Calu3 (cell line): Measurements from ENCODE around the gene TECPR2. TPM values are rescaled to one million over a fixed set of nuclear protein-coding genes. Genes with fewer than 3 reads are reported as not detected.
"Not testable (repeated sequence)": the region's sequence is repeated elsewhere in the genome, so short reads cannot be mapped to it uniquely, and the experiment has no call there.

ENCODE experiments used
- BruUV-seq: library from RNA; stranded (reverse); fragments of 400-500 nt; replicated peaks from 2 replicates; lab custom pipeline; 2021; lab: Mats Ljungman, UMichigan
- CTCF ChIA-PET: fragments of 300-600 bp; sonication (Branson Sonifier 250); formaldehyde crosslinking; loops from one replicate; lab custom pipeline; 2022; ENCODE audit warnings: antibody characterized with exemption; lab: Charles Lee
- DNase-seq: peaks from one replicate; pipeline ENCODE4 v3.0.0; 2022
- H3K27ac Mint-ChIP-seq: one replicate; pipeline ENCODE4 v1.8.0; 2022; ENCODE audit warnings: mixed read lengths; ENCODE audit not compliant: unreplicated experiment
- H3K27me3 Mint-ChIP-seq: one replicate; pipeline ENCODE4 v1.8.0; 2022; ENCODE audit warnings: mixed read lengths; ENCODE audit not compliant: unreplicated experiment
- H3K36me3 Mint-ChIP-seq: one replicate; pipeline ENCODE4 v1.8.0; 2022; ENCODE audit warnings: mild to moderate bottlenecking, moderate library complexity, mixed read lengths; ENCODE audit not compliant: insufficient read depth, unreplicated experiment
- H3K4me1 Mint-ChIP-seq: one replicate; pipeline ENCODE4 v1.8.0; 2022; ENCODE audit warnings: mild to moderate bottlenecking, low read depth, mixed read lengths; ENCODE audit not compliant: unreplicated experiment
- H3K4me3 Mint-ChIP-seq: one replicate; pipeline ENCODE4 v1.8.0; 2022; ENCODE audit warnings: mild to moderate bottlenecking, low read depth, moderate library complexity, mixed read lengths; ENCODE audit not compliant: unreplicated experiment
- H3K9me3 Mint-ChIP-seq: one replicate; pipeline ENCODE4 v1.8.0; 2022; ENCODE audit warnings: low read depth, mixed read lengths; ENCODE audit not compliant: unreplicated experiment
- intact Hi-C: fragments of 100-400 bp; cut with micrococcal nuclease; formaldehyde crosslinking; loops from one replicate; pipeline ENCODE4 v1.10.0; 2022; ENCODE audit not compliant: unreplicated experiment
- total RNA-seq: library from RNA; stranded (reverse); gene quantifications from 2 replicates; pipeline ENCODE4 v1.2.3, GENCODE V29; 2022
- TF ChIP-seq, protein P1 (sequence below): fragments of 200-600 bp; IDR thresholded peaks from one replicate; pipeline ENCODE4 v1.8.0; 2022; ENCODE audit warnings: antibody characterized with exemption; ENCODE audit not compliant: unreplicated experiment

The TECPR2 gene
- total RNA-seq, 1 experiment from 2014 or later = 21.7 TPM

DNA sequence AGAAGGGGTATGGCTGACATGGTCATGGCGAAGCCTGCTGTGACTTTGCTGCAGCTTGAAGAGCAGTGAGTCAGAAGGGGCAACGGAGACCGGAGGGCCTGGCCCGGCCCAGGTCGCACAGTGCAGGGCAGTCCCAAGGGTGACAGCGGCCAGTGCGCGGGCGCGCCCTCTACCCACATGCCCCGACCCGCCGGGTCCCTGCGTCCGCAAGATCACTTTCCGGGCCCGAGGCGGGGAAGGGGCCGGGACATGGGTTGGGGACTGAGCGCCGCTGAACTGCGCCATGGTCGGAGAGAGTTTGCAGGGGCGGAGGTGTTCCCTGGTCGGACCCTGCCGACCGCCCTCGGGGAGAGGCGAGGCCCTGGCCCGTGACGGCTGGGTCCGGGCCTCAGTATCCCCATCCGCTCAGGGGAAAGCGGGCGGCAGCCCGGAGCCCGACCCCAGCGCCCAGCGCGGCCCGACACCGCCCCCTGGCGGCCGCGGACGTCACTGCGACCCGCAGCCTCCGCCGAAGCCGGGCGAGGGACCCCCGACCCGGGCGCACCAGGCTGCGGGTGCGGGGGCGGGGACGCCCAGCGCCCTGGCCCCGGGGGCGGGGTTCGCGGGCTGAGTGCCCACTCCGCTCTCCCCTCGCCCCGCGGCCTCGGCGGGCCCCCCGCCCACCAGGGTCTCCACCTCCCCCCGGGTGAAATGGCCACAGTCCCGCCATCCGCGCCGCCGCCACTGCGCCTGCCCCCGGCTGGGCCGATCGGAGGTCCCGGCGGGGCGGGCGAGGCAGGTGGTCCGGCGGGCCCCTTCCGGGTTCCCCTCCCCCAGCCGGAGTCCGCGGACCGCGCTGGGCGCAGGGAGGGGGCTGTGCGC, 154.0 kb downstream of the TECPR2 start:
- intact Hi-C loops = loop anchor here (5.0 kb wide), 1 partner anchor 79 kb away; no protein-coding TSS in a partner anchor
- CTCF ChIA-PET = interaction anchor here (0.7 to 1.0 kb wide), 3 partner anchors 8 to 79 kb away, joined by 3 to 16 read pairs (median 3); no protein-coding TSS in a partner anchor
- Mint-ChIP-seq H3K9me3 (no peaks in the 10 kb centered on the region), H3K27me3 (no peaks in the 10 kb centered on the region), H3K27ac (peak overlapping the region; percentile 77), H3K4me3 (peak overlapping the region; percentile 73), H3K36me3 (peaks cover 12% of the 10 kb centered on the region), H3K4me1 (no peaks in the 10 kb centered on the region)
- TF ChIP-seq, protein P1, sequence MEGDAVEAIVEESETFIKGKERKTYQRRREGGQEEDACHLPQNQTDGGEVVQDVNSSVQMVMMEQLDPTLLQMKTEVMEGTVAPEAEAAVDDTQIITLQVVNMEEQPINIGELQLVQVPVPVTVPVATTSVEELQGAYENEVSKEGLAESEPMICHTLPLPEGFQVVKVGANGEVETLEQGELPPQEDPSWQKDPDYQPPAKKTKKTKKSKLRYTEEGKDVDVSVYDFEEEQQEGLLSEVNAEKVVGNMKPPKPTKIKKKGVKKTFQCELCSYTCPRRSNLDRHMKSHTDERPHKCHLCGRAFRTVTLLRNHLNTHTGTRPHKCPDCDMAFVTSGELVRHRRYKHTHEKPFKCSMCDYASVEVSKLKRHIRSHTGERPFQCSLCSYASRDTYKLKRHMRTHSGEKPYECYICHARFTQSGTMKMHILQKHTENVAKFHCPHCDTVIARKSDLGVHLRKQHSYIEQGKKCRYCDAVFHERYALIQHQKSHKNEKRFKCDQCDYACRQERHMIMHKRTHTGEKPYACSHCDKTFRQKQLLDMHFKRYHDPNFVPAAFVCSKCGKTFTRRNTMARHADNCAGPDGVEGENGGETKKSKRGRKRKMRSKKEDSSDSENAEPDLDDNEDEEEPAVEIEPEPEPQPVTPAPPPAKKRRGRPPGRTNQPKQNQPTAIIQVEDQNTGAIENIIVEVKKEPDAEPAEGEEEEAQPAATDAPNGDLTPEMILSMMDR = peak; percentile 90
- BruUV-seq = no TSS peak
- DNase-seq = peak; percentile 74

DNA sequence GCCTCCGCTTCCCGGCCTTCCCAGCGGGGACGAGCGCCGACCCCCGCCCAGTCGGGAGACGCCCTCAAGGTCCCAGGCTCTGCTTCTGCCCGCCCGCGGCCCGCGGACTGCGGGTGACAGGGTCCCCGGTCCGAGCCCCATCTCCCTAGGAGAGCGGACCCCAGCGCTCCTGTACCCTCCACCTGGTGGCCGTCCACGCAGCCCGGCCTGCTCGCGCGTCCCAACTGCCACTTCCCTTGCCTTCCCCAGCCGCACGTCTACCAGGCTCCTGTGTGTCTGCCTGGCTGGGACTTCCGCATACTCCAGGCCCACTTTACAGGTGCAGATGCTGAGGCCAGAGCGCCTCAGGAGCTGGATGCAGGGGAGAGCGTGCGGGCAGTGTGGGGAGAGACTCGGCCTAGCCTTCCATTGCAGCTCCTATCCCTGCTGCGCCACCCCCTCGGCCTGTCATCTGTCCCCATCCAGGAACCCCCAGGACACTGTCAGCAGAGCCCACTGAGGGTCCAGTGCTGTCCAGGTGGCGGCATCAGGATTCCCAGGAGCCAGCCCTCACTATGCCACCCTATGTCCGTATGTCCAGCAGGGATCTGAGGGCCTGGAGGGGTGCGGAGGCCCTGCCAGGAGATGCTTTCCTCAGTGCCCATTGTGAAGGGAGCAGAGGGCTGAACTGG, 154.8 kb downstream of the TECPR2 start:
- no peaks in the 10 kb centered on the region for H3K9me3 Mint-ChIP-seq
- BruUV-seq = no TSS peak
- H3K4me1 Mint-ChIP-seq = no peaks in the 10 kb centered on the region
- TF ChIP-seq, protein P1 = no peak
- intact Hi-C loops = loop anchor here (5.0 kb wide), 1 partner anchor 80 kb away; no protein-coding TSS in a partner anchor
- H3K27ac Mint-ChIP-seq = peak overlapping the region; percentile 77
- peak overlapping the region; percentile 70 for H3K4me3 Mint-ChIP-seq
- DNase-seq = no peak
- CTCF ChIA-PET = no interaction called here
- H3K27me3 Mint-ChIP-seq = no peaks in the 10 kb centered on the region
- H3K36me3 Mint-ChIP-seq = peaks cover 12% of the 10 kb centered on the region

DNA sequence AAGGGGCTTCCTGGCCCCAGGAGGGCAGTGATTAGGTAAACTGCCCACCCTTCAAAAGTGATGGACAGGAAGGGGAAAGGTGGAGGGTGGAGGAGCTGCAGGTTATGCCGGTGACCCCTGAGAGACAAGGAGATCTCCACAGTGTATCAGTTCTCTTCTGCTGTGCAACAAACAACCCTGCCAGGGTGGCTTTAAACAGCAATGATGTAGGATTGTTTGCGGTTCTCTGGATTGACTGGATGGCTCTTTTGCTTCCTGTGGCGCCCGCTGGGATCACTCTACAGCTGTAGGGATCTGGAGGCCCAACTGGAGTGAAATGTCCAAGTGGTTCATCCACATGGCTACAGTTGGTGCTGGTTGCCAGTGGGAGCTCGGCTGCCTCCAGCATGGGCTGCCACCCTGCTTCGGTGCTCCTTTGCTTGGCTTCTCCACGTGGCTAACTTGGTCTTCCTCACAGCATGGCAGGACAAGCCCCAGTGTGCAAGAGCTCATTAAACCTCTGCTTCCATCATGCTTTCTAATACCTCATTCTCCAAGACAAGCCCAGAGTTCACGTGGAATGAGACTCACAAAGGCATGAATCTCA, 155.4 kb downstream of the TECPR2 start:
- intact Hi-C loops = loop anchor here (5.0 kb wide), 1 partner anchor 81 kb away; no protein-coding TSS in a partner anchor
- Mint-ChIP-seq H3K27me3 (no peaks in the 10 kb centered on the region), H3K4me1 (peaks cover 5% of the 10 kb centered on the region), H3K27ac (no peak overlapping the region), H3K4me3 (no peak overlapping the region), H3K9me3 (no peaks in the 10 kb centered on the region), H3K36me3 (peaks cover 12% of the 10 kb centered on the region)
- BruUV-seq = no TSS peak
- CTCF ChIA-PET = interaction anchor here (0.6 kb wide), 1 partner anchor 88 kb away, joined by 4 read pairs; no protein-coding TSS in a partner anchor
- no peak for DNase-seq
- TF ChIP-seq, protein P1 = no peak

DNA sequence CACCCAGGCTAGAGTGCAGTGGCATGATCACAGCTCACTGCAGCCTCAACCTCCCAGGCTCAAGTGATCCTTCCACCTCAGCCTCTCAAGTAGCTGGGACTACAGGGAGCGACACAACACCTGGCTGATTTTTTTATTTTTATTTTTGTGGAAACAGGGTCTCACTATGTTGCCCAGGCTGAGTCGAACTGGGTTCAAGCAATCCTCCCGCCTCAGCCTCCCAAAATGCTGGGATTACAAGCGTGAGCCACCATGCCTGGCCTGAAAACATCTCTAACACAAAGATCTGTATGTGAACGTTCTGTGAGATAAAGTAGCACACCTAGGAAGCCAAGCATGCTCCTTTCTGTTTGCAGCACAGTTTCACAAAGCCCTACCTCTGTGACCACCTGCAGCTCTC, 157.0 kb downstream of the TECPR2 start:
- CTCF ChIA-PET, BruUV-seq: not testable (repeated sequence)
- intact Hi-C loops = loop anchor here (5.0 kb wide), 1 partner anchor 82 kb away; no protein-coding TSS in a partner anchor

More for the DNA sequence above, 157.0 kb downstream of the TECPR2 start:
- not testable (repeated sequence) for H3K27me3 Mint-ChIP-seq, DNase-seq, H3K4me3 Mint-ChIP-seq, H3K27ac Mint-ChIP-seq, H3K9me3 Mint-ChIP-seq
- peaks cover 11% of the 10 kb centered on the region for H3K4me1 Mint-ChIP-seq
- H3K36me3 Mint-ChIP-seq = peaks cover 15% of the 10 kb centered on the region
